ENCODE data around the gene AUTS2.

Gene AUTS2

GRCh38 chr7:69692611-69693010 is 94.3 kb downstream of the AUTS2 start:
- DNase-seq, result no peak

GRCh38 chr7:69693042-69693441 is 94.8 kb downstream of the AUTS2 start:
- DNase-seq, result no peak

- DNase-seq, result no peak
Measured at GRCh38 chr7:69696054-69696591, 97.8 kb downstream of the AUTS2 start.

- no peak for DNase-seq
Measured at GRCh38 chr7:69696686-69697685, 98.7 kb downstream of the AUTS2 start.

GRCh38 chr7:69698109-69698825 is 100.0 kb downstream of the AUTS2 start:
- no peak for DNase-seq

- DNase-seq, result no peak
Measured at GRCh38 chr7:69699931-69700330, 101.7 kb downstream of the AUTS2 start.

GRCh38 chr7:69700331-69700730 is 102.1 kb downstream of the AUTS2 start:
- no peak for DNase-seq

- DNase-seq, result no peak
Measured at GRCh38 chr7:69701288-69701687, 103.0 kb downstream of the AUTS2 start.

- DNase-seq, result no peak
Measured at GRCh38 chr7:69702357-69702756, 104.1 kb downstream of the AUTS2 start.

- no peak for DNase-seq
Measured at GRCh38 chr7:69703099-69703498, 104.8 kb downstream of the AUTS2 start.

GRCh38 chr7:69706070-69706469 is 107.8 kb downstream of the AUTS2 start:
- no peak for DNase-seq

- no peak for DNase-seq
Measured at GRCh38 chr7:69708857-69709256, 110.6 kb downstream of the AUTS2 start.

- no peak for DNase-seq
Measured at GRCh38 chr7:69710768-69711438, 112.6 kb downstream of the AUTS2 start.

GRCh38 chr7:69714886-69715576 is 116.8 kb downstream of the AUTS2 start:
- no peak for DNase-seq

- DNase-seq, result no peak
Measured at GRCh38 chr7:69717221-69717620, 118.9 kb downstream of the AUTS2 start.

- no peak for DNase-seq
Measured at GRCh38 chr7:69719717-69720116, 121.4 kb downstream of the AUTS2 start.

- DNase-seq, result no peak
Measured at GRCh38 chr7:69722843-69723242, 124.6 kb downstream of the AUTS2 start.

GRCh38 chr7:69723663-69724062 is 125.4 kb downstream of the AUTS2 start:
- no peak for DNase-seq

GRCh38 chr7:69728304-69728703 is 130.0 kb downstream of the AUTS2 start:
- no peak for DNase-seq

GRCh38 chr7:69732203-69732602 is 133.9 kb downstream of the AUTS2 start:
- DNase-seq, result no peak

GRCh38 chr7:69735582-69735981 is 137.3 kb downstream of the AUTS2 start:
- no peak for DNase-seq

- no peak for DNase-seq
Measured at GRCh38 chr7:69736126-69736810, 138.0 kb downstream of the AUTS2 start.

Measured in stimulated activated CD4-positive, alpha-beta T cell treated with anti-CD3 and anti-CD28 coated beads, Interleukin-4, amount 100 ng/mL, for 1 hour (primary cell).